Caki2 (cell line): ENCODE data around the gene SKA3. TPM values are rescaled to one million over a fixed set of nuclear protein-coding genes. Genes with fewer than 3 reads are reported as not detected.

ENCODE experiments used
- DNase-seq: peaks from one replicate; pipeline ENCODE4 v3.0.0-alpha.2; 2015; ENCODE audit warnings: low read depth
- in situ Hi-C: cut with HindIII; loops from 2 replicates; pipeline ENCODE4 v1.10.0; 2016; ENCODE audit warnings: low sequenced_read_pairs, low pct_unique_long_range_greater_than_20kb, mixed read lengths
- total RNA-seq: library from RNA; depleted of rRNA; stranded (reverse); fragments of >200 nt; shearing (Covaris generic); gene quantifications from 2 replicates; pipeline ENCODE4 v1.2.3, GENCODE V29; 2014; ENCODE audit warnings: low replicate concordance; rRNA removed

SKA3 gene
- total RNA-seq, 1 experiment from 2014 or later: 14.1 TPM

DNA sequence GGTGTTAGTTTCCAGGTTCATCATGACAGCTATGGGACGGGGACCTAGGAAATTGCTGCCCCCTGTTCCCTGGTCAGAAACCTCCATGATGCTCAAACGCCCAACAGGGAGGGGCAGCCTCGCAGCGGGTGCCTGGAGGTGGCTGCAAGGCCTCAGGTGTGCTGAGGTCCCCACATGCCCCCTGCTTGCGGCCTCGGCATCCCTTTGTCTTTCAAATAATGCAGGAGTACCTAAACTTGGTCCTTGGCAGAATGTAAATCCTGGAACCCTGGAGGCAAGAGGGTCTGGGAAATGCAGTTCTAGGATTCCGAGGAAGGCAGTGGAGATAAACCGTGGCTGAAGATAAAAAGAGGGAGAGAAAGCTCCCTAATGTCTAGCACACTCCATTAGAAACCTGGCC, 52.4 kb downstream of the SKA3 start:
- in situ Hi-C loops: no loop called here

DNA sequence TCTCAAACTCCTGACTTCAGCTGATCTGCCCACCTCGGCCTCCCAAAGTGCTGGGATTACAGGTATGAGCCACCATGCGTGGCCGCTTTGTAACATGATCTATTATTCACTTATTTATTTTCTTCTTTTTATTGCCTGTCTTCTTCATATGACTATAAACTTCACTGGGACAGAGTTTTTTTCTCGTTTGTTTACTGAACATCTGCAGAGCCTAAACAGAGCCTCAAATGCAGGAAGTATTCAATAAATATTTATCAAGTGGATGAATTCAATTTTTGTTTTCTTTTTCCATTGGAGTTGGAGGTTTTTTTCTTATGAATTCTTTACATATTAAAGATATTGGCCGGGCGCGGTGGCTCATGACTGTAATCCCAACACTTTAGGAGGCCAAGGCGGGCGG, 54.7 kb downstream of the SKA3 start:
- DNase-seq: no peak
- in situ Hi-C loops: no loop called here

More for the DNA sequence above, 52.4 kb downstream of the SKA3 start:
- DNase-seq: no peak

DNA sequence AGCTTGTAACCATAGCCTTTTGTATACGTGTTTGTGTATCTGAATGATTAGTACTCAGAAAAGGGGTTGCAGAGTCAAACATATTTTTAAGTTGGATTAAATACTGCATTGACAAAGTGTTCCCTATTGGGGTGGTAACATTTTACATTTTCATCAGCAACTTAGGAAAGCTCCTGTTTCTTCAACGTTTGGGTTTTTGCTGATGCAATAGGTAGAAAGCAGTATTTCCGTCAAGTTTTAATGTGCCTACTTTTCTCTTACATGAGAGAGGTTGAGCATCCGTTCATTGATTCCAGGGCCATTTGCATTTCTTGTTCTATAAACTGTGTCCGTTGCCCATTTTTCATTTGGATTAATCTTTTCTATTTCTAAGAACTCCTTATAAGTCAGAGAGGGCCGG, 56.2 kb downstream of the SKA3 start:
- no peak for DNase-seq
- in situ Hi-C loops: no loop called here

DNA sequence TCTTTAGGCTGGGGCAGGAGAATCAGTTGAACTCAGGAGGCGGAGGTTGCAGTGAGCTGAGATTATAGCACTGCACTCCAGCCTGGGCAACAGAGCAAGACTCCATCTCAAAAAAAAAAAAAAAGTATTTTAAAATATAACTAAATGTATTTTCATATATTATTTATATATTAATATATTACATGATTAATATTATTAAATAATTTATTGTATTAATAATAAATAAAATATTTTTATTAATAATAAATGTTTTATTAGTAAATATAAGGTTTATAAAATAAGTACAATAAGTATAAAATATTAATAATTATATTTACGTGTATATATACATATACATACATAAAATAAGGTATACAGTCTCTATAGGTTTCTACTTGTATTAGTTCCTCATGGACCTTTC, 56.8 kb downstream of the SKA3 start:
- no peak for DNase-seq
- in situ Hi-C loops: no loop called here

DNA sequence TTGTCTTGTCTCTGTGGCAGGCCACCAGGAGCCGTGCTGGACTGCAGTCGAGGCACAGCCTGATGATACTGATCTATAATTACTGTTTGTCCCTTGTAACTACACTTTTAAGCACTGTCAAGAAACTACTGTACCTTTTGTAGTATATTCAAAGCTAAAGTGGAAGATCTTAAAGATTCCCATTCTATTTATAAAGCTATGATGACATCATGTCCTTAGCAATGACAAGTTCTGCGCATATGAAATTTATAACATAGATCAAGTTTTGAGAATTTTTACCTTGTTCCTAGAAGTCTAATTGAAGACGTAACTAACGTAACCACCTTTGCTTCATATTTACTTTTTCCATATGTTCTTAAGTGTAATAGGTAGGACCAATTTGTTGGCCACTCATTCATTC, 58.2 kb downstream of the SKA3 start:
- DNase-seq: no peak
- in situ Hi-C loops: no loop called here

DNA sequence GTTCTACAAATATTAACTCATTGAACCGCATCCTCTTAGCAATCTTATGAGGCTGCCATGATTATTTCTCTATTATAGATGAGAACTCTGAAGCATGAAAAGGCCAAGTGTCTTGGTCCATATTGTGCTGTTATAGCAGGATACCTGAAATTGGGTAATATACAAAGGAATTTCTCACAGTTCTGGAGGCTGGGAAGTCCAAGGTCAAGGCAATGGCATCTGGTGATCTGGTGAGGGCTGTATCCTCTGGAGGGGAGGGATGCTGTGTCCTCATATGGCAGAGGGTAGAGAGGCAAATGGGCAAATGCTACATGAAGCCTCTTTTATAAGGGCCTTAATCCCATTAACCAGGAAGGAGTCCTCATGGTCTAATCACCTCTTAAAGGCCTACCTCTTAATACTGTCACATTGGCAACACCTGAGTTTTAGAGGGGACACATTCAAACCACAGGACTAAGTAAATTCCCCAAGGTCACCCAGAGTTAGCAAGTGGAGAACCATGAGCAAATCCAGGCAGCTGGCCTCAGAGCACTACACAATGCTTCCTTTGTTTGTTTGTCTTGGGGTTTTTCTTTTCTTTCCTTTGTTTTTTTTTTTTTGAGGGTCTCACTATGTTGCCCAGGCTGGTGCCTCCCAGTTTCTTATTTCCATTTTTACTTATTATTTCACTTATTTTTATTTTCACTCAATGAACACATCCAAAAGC, 59.1 kb downstream of the SKA3 start:
- in situ Hi-C loops: no loop called here
- no peak for DNase-seq

DNA sequence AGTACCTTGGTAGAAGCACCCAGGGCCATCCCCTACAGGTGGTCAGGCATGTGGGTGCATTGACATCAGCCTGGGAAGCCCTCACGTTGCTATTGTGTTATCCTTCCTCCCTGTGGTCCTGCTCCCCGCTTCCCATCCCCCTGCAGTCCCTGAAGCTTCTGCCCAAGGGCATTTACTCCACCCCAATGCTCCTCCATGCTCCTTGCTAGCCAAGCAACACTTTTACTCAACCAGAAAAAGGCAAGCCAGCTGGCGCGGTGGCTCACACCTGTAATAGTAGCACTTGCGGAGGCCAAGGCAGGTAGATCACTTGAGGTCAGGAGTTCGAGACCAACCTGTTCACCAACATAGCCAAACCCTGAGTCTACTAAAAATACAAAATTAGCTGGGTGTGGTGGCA, 60.2 kb downstream of the SKA3 start:
- no peak for DNase-seq
- in situ Hi-C loops: no loop called here

DNA sequence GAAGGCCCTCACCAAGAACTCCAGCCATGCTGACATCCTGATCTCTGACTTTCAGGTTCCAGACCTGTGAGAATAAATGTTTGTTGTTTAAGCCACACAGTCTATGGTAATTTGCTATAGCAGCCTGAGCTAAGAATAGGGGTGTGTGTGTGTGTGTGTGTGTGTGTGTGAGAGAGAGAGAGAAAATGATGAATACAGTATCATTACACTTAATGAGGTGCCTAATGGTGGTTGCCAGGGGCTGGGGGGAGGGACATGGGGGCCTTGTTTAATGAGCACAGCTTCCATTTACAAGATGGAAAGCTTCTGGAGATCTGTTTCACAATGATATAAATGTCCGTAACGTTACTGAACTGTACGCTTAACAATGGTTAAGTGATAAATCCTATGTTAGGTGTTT, 61.1 kb downstream of the SKA3 start:
- in situ Hi-C loops: no loop called here
- DNase-seq: no peak

DNA sequence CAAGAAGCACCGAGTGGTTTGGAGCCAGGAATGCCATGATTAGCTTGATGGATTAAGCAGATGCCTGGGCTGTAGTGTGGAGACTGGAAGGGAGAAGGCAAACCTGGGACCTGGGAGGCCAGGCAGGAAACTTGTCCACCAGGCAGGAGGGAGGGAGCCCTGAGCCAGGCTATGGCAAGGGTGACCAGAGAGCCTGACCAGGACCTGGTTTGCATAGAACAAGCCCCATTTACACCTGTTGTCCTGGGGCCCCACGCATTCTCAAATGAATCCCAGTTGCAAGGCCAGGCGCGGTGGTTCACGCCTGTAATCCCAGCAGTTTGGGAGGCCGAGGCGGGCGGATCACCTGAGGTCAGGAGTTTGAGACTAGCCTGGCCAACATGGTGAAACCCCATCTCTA, 64.8 kb downstream of the SKA3 start:
- in situ Hi-C loops: no loop called here
- DNase-seq: no peak

DNA sequence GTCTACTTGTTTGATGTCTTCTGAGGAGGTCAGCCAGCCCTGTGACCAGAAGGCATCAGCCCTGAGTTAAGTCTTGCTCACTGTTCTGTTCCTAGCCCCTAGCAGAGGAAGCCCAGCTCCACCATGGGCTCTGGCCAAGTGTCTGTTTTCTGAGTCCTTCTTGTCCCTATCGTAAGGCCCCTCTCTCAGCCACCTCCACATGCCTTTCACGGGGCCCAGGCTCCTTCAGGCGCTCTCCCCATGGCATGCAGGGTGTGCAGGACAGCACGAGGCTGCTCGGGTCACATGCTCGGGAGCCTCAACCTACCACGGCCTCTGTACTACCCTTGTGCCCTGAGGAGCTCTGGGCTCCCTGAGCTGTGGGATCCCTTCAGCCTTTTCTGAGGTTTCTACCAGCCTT, 67.2 kb downstream of the SKA3 start:
- in situ Hi-C loops: no loop called here
- DNase-seq: no peak

DNA sequence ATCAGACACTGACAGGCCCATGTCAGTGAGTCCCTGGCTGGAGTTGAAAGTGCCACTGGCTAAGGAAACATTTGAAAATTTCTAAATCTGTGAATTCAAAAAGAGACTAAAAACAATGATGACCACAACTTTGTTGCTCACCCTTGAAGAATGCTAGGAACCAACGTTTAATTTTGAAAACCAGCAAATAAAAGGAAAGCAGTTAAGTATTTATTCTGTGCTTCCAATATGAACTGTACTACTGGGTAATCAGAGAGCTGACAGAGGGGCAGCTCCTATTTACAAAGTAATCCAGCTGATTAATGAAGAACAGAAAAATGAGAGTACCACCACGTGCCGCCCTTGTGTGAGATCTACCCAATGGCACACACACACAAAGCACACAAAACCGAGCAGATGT, 70.3 kb downstream of the SKA3 start:
- in situ Hi-C loops: no loop called here

DNA sequence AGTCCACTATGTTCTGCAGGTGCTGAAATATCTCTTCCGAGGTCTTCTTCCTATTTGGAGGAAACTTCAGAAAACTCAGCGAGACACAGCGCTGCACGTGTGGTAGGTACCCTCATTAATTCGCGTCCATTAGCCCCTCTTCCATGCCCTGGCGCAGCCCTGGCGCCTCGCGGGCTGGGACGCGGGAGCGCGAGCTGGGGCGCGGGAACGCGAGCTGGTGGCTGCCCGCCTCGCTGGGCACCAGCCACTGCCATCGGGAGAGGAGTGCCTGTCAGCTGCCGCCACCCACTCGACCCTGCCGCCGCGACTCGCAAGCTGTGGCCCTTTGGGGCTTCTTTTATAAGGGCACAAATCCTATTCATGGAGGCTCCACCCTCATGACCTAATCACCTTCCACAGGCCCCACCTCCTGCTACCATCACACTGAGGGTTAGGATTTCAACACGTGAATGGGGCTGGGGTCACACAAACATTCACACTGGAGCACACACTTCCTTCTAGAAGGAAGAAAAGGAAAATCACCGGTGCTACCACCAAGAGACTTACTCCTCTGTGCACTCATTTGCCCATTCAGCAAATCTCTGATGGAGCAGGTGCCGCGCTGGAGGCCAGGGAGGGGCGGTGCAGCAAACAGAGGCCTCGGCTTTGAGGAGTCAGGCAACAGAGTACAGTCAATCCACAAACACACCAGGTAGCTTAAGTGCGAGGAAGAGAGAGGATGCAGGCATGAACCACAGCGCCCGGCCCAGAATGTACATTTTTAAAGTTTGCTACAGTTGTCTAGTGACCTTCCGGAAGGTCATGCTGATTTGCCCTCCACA, 71.9 kb downstream of the SKA3 start:
- in situ Hi-C loops: no loop called here
- DNase-seq: no peak

More for the DNA sequence above, 70.3 kb downstream of the SKA3 start:
- DNase-seq: no peak

Other genes starting within 250 kb of the SKA3 start
- gene LATS2, start 115.0 kb downstream of the SKA3 start, total RNA-seq: 7.3 and 14.1 TPM in 2 replicates
- gene SAP18, start 36.4 kb downstream of the SKA3 start, total RNA-seq: 58.4 and 92.5 TPM in 2 replicates
- 27.4 and 27.9 TPM in 2 replicates for gene MRPL57, start 106 bp upstream of the SKA3 start, total RNA-seq